K562 (cell line): ENCODE measurements around the gene CHCHD1. TPM values are rescaled to one million over a fixed set of nuclear protein-coding genes. Genes with fewer than 3 reads are reported as not detected.
A peak's percentile ranks its signal among the peaks of the same experiment; 100 is the strongest.

Experiments
- ATAC-seq: fragments of 200-7000 bp; cut with Tn5 transposase; 3 replicates; pipeline ENCODE4 v1.9.1; 2020; ENCODE audit warnings: moderate library complexity
- BruUV-seq: library from RNA; stranded (reverse); fragments of 400-500 nt; replicated peaks from 2 replicates; lab custom pipeline; 2021; lab: Mats Ljungman, UMichigan
- CTCF ChIA-PET: fragments of 300-600 bp; formaldehyde crosslinking; extraction: SDS; loops from one replicate; lab custom pipeline; 2021; ENCODE audit warnings: low intra/inter-chr PET ratio; lab: Yijun Ruan, JAX
- POLR2A ChIA-PET: fragments of 300-600, 350-650 bp; sonication (Branson Sonifier 250); formaldehyde crosslinking; extraction: SDS; loops from one replicate; lab custom pipeline; 2021; ENCODE audit warnings: antibody characterized with exemption, inconsistent platforms; lab: Yijun Ruan, JAX
- DNase-seq, 4 experiments: peaks; one replicate each; pipeline versions ENCODE4 v3.0.0 to v3.0.0-alpha.2; 2011 to 2018; ENCODE audit warnings: low spot score in 3 of 4, mixed read lengths in 3 of 4; ENCODE audit errors: extremely low read depth in 1 of 4
- FAIRE-seq: peaks from 2 replicates; lab custom pipeline; 2011; peaks lifted over from hg19 to GRCh38; lab: Jason Lieb, UNC
- H2AFZ ChIP-seq: 2 replicates; pipeline ENCODE4 v1.6.0; 2011; ENCODE audit warnings: low read depth, low read length, control low read depth, inconsistent platforms
- H3K27ac ChIP-seq: fragments of 200-600 bp; 3 replicates; pipeline ENCODE4 v1.8.0; 2011; ENCODE audit warnings: low read depth, mild to moderate bottlenecking, control low read depth, inconsistent platforms, low read length, moderate library complexity, mixed read lengths; ENCODE audit errors: extremely low read depth
- H3K27me3 ChIP-seq, 2 experiments: fragments of 300-600 bp in 1 of 2; 2 replicates in 1 of 2; 3 replicates in 1 of 2; pipeline versions ENCODE4 v1.6.0 to v1.8.0; 2011; ENCODE audit warnings: inconsistent platforms in 2 of 2, low read length in 2 of 2, mild to moderate bottlenecking in 1 of 2, mixed read lengths in 1 of 2, moderate library complexity in 1 of 2; ENCODE audit not compliant: control insufficient read depth in 2 of 2, insufficient read depth in 2 of 2
- H3K36me3 ChIP-seq: fragments of 300-600 bp; 3 replicates; pipeline ENCODE4 v1.8.0; 2011; ENCODE audit warnings: mild to moderate bottlenecking, low read length, inconsistent platforms; ENCODE audit not compliant: control insufficient read depth, insufficient read depth
- H3K4me1 ChIP-seq, 2 experiments: fragments of 200-600 bp in 1 of 2; replicated peaks in 1 of 2; 2 replicates in 1 of 2; 3 replicates in 1 of 2; pipeline versions ENCODE4 v1.5.1 to v1.8.0; 2011; ENCODE audit warnings: inconsistent platforms in 2 of 2, low read length in 2 of 2, mild to moderate bottlenecking in 1 of 2, mixed read lengths in 1 of 2, moderate library complexity in 1 of 2; ENCODE audit not compliant: control insufficient read depth in 2 of 2, insufficient read depth in 2 of 2
- H3K4me2 ChIP-seq: 2 replicates; pipeline ENCODE4 v1.6.1; 2011; ENCODE audit warnings: low read length, control low read depth, inconsistent platforms, mixed read lengths; ENCODE audit not compliant: insufficient read depth
- H3K4me3 ChIP-seq: fragments of 200-600 bp; sonication (generic), shearing (Covaris generic); 2 replicates; pipeline ENCODE4 v1.5.1; 2016; ENCODE audit warnings: control low read depth, inconsistent platforms
- H3K79me2 ChIP-seq: fragments of 200-600 bp; 3 replicates; pipeline ENCODE4 v1.8.0; 2011; ENCODE audit warnings: low read length, inconsistent platforms; ENCODE audit not compliant: control insufficient read depth, insufficient read depth
- H3K9ac ChIP-seq, 2 experiments: 2 replicates each; pipeline versions ENCODE4 v1.6.0 to v1.6.1; 2011; ENCODE audit warnings: low read depth in 2 of 2, low read length in 2 of 2, control low read depth in 1 of 2, inconsistent platforms in 1 of 2, mild to moderate bottlenecking in 1 of 2, mixed read lengths in 1 of 2; ENCODE audit not compliant: insufficient read depth in 1 of 2
- H3K9me1 ChIP-seq: one replicate; pipeline ENCODE4 v1.6.0; 2011; ENCODE audit warnings: inconsistent platforms, mild to moderate bottlenecking, low read length, moderate library complexity; ENCODE audit not compliant: control insufficient read depth, insufficient read depth
- H3K9me3 ChIP-seq: replicated peaks from 2 replicates; pipeline ENCODE4 v1.5.1; 2011; ENCODE audit warnings: low read depth, low read length, inconsistent platforms; ENCODE audit not compliant: control insufficient read depth, insufficient read depth
- H4K20me1 ChIP-seq: replicated peaks from 2 replicates; pipeline ENCODE4 v1.6.1; 2011; ENCODE audit warnings: low read length, inconsistent platforms, mixed read lengths; ENCODE audit not compliant: control insufficient read depth, insufficient read depth
- BRD9 ChIP-seq: fragments of 450-650 bp; IDR thresholded peaks from 2 replicates; pipeline ENCODE4 v1.6.1; 2018; ENCODE audit warnings: low read depth; ENCODE audit not compliant: partially characterized antibody
- CEBPG ChIP-seq, 3 experiments: fragments of 200-800 bp in 1 of 3; sonication (Bioruptor generic) in 1 of 3; sonication (generic) in 1 of 3; formaldehyde crosslinking in 1 of 3; IDR thresholded peaks in 2 of 3; conservative IDR thresholded peaks in 1 of 3; 2 replicates each; pipeline versions ENCODE4 v1.6.1 to v1.8.0; 2016 to 2022; ENCODE audit warnings: missing compliant biosample characterization in 2 of 3, missing genetic modification characterization in 2 of 3, mild to moderate bottlenecking in 1 of 3, missing genetic modification reagents in 1 of 3
- CHCHD3 ChIP-seq: fragments of 250-450 bp; sonication (Bioruptor Pico); IDR thresholded peaks from 2 replicates; pipeline ENCODE4 v2.1.2; 2022; ENCODE audit warnings: mild to moderate bottlenecking
- DMBX1 ChIP-seq: fragments of 250-450 bp; sonication (Bioruptor Pico); IDR thresholded peaks from 2 replicates; pipeline ENCODE4 v1.8.0; 2022; ENCODE audit warnings: inconsistent platforms, mild to moderate bottlenecking, moderate library complexity, borderline replicate concordance
- HLTF ChIP-seq: fragments of 450-650 bp; IDR thresholded peaks from 2 replicates; pipeline ENCODE4 v1.6.1; 2016
- ILK ChIP-seq: fragments of 450-650 bp; IDR thresholded peaks from 2 replicates; pipeline ENCODE4 v1.6.1; 2016; ENCODE audit warnings: missing genetic modification characterization, low read depth, mild to moderate bottlenecking, missing compliant biosample characterization, moderate library complexity, borderline replicate concordance
- MAFG ChIP-seq: fragments of 450-650 bp; conservative IDR thresholded peaks from 2 replicates; pipeline ENCODE4 v1.6.1; 2016; ENCODE audit warnings: missing genetic modification characterization, missing compliant biosample characterization
- SP1 ChIP-seq: sonication (generic); formaldehyde crosslinking; IDR thresholded peaks from 2 replicates; pipeline ENCODE4 v1.8.1; 2022; ENCODE audit warnings: mild to moderate bottlenecking, missing genetic modification reagents
- TARDBP ChIP-seq: fragments of 450-650 bp; IDR thresholded peaks from 2 replicates; pipeline ENCODE4 v1.6.1; 2016
- THRB ChIP-seq: fragments of 450-650 bp; formaldehyde crosslinking; conservative IDR thresholded peaks from 2 replicates; pipeline ENCODE4 v1.4.0; 2022; ENCODE audit warnings: mild to moderate bottlenecking, missing genetic modification characterization
- ZMIZ1 ChIP-seq, 2 experiments: fragments of 150-350 bp in 1 of 2; IDR thresholded peaks; 2 replicates each; pipeline ENCODE4 v1.6.1; 2012 to 2016; ENCODE audit warnings: low read depth in 2 of 2, low read length in 2 of 2, mild to moderate bottlenecking in 1 of 2, moderate library complexity in 1 of 2
- ZNF449 ChIP-seq: fragments of 250-450 bp; sonication (Bioruptor Pico); IDR thresholded peaks from 2 replicates; pipeline ENCODE4 v1.8.0; 2022; ENCODE audit warnings: moderate library complexity, mild to moderate bottlenecking, inconsistent platforms
- ZNF589 ChIP-seq: fragments of 200-800 bp; sonication (Bioruptor generic); IDR thresholded peaks from 2 replicates; pipeline ENCODE4 v1.6.1; 2016; ENCODE audit warnings: low read depth, missing genetic modification characterization, missing compliant biosample characterization
- WGBS: fragments of 100-300 bp; shearing (Covaris generic); methylation state at CpG from one replicate; pipeline ENCODE4 v1.1.6; 2016; ENCODE audit warnings: low coverage, mixed read lengths; ENCODE audit not compliant: insufficient coverage; ENCODE audit errors: missing lambda C conversion rate; 5-methylcytosine and 5-hydroxymethylcytosine counted together
- in situ Hi-C: fragments of 300-500 bp; cut with MboI; formaldehyde crosslinking; loops from 4 replicates; pipeline ENCODE4 v1.15.0; 2018; ENCODE audit warnings: inconsistent platforms, mixed read lengths
- intact Hi-C: fragments of 100-400 bp; cut with micrococcal nuclease; formaldehyde crosslinking; loops from 2 replicates; pipeline ENCODE4 v1.14.2; 2022
- polyA plus RNA-seq, 8 experiments: library from polyadenylated mRNA; depleted of rRNA in 4 of 8; stranded (reverse) in 5 of 8; unstranded in 3 of 8; fragments of >200 nt; fragmentation: Nextera tagmentation in 2 of 8; fragmentation: Illumina TruSeq in 1 of 8; extraction: Ambion mirVana in 2 of 8; extraction: Trizol in 1 of 8; gene quantifications; 2 replicates each; pipeline versions ENCODE4 v1.2.1 to v1.2.3, GENCODE V29; 2011 to 2014; ENCODE audit warnings: inconsistent platforms in 1 of 8, missing spikeins in 1 of 8
- total RNA-seq, 7 experiments: library from RNA; depleted of rRNA in 6 of 7; stranded (reverse); fragments of >200 nt in 6 of 7; fragmentation: Illumina TruSeq in 2 of 7; extraction: Trizol in 2 of 7; gene quantifications; 2 replicates each; pipeline versions ENCODE4 v1.2.1 to v1.2.3, GENCODE V29; 2011 to 2021; ENCODE audit warnings: low replicate concordance in 1 of 7

Gene CHCHD1
- total and polyA plus RNA-seq, 9 of the 15 experiments (the other 6 are each of a cell fraction or from before 2014, with no cell fraction given), result 52.9 to 126 (median 83.4) TPM

- WGBS, result 39% methylated on average over 7 of the region's 7 CpGs
- Histone ChIP-seq H3K4me2 (peak overlapping the region; percentile 80), H3K79me2 (peaks cover 13% of the 10 kb centered on the region), H2AFZ (peak overlapping the region; percentile 94; the same call in 1 of the 2 replicates), H3K9me3 (no peaks in the 10 kb centered on the region), H3K9me1 (no peaks in the 10 kb centered on the region), H3K36me3 (peaks cover 58% of the 10 kb centered on the region), H3K4me3 (peak overlapping the region; percentile 85), H4K20me1 (0 out of 2 replicates have a peak, but pooled peaks cover 5% of the 10 kb centered on the region), H3K9ac (peak overlapping the region; percentile 82 to 99; a peak in 3 of 4 replicates), H3K4me1 (peaks cover 24 to 48% of the 10 kb centered on the region in 2 experiments), H3K27ac (peak overlapping the region; percentile 85; the same call in 1 of the 3 replicates), H3K27me3 (no peaks in the 10 kb centered on the region)
- BruUV-seq, result no TSS peak
- FAIRE-seq, result no peak
- CTCF ChIA-PET, result no interaction called here
- intact Hi-C loops (loop anchor here (2.0 kb wide), 2 partner anchors 24 to 68 kb away; no protein-coding TSS in a partner anchor), in situ Hi-C loops (no loop called here)
- ATAC-seq, result no peak
- DNase-seq, result no peak
- POLR2A ChIA-PET, result interaction anchor here (0.7 to 3.0 kb wide), 7 partner anchors 9 to 68 kb away, joined by 3 to 50 read pairs (median 4); partner anchors contain the start of gene CHCHD1
- 0 out of 2 replicates have a peak, but pooled peaks have one; percentile 6 for TF ChIP-seq ILK (tag)
- TF ChIP-seq CEBPG (CRISPR knock-in tag; IDR thresholded peaks at IDR 0.05), result peak; percentile 86
- TF ChIP-seq CEBPG (tag; conservative IDR thresholded peaks at IDR 0.05 in 1 of 2, IDR thresholded peaks at IDR 0.05 in 1 of 2), result peak; percentile 79 to 87
- peak; percentile 10; the same call in 1 of the 2 replicates for TF ChIP-seq ZNF589 (CRISPR knock-in tag)
- TF ChIP-seq TARDBP, result no peak
- 0 out of 2 replicates have a peak, but pooled peaks have one; percentile 22 for TF ChIP-seq DMBX1 (CRISPR knock-in tag)
- TF ChIP-seq CHCHD3 (CRISPR knock-in tag), result no peak
- TF ChIP-seq ZMIZ1 (IDR thresholded peaks at IDR 0.05; ENCODE audit: low read depth in 2 of 2, low read length in 2 of 2), result no peak
- TF ChIP-seq HLTF, result 0 out of 2 replicates have a peak, but pooled peaks have one; percentile 42
- 0 out of 2 replicates have a peak, but pooled peaks have one; percentile 29 for TF ChIP-seq SP1 (CRISPR knock-in tag)
- no peak for TF ChIP-seq MAFG (tag)
- peak; percentile 43 for TF ChIP-seq BRD9
- peak; percentile 81 for TF ChIP-seq THRB (CRISPR knock-in tag)
- TF ChIP-seq ZNF449 (CRISPR knock-in tag), result peak; percentile 54; the same call in 1 of the 2 replicates
Observed at GRCh38 chr10:73810358-73810734, 28.5 kb downstream of the CHCHD1 start.
